Duodenal mucosa (tissue), 2 donors: ENCODE data around the gene MTAP.
"Not testable (repeated sequence)": the region's sequence is repeated elsewhere in the genome, so short reads cannot be mapped to it uniquely, and the experiment has no call there.

Experiments
- H3K27ac ChIP-seq: one replicate; pipeline ENCODE4 v1.7.0; 2013; ENCODE audit warnings: low read depth, low read length
- H3K27me3 ChIP-seq, 2 donors: one replicate each; pipeline ENCODE4 v1.7.0; 2013; ENCODE audit warnings: low read length in 2 of 2, control low read depth in 1 of 2; ENCODE audit not compliant: insufficient read depth in 2 of 2, control insufficient read depth in 1 of 2
- H3K36me3 ChIP-seq, 2 donors: one replicate each; pipeline ENCODE4 v1.7.0; 2013; ENCODE audit warnings: low read length in 2 of 2, control low read depth in 1 of 2; ENCODE audit not compliant: insufficient read depth in 2 of 2, control insufficient read depth in 1 of 2
- H3K4me1 ChIP-seq, 2 donors: one replicate each; pipeline ENCODE4 v1.7.0; 2013; ENCODE audit warnings: low read length in 2 of 2, control low read depth in 1 of 2; ENCODE audit not compliant: insufficient read depth in 2 of 2, control insufficient read depth in 1 of 2
- H3K4me3 ChIP-seq, 2 donors: one replicate each; pipeline ENCODE4 v1.7.0; 2013; ENCODE audit warnings: low read length in 2 of 2, low read depth in 1 of 2
- H3K9ac ChIP-seq, 2 donors: one replicate each; pipeline ENCODE4 v1.7.0; 2013; ENCODE audit warnings: low read length in 2 of 2, low read depth in 1 of 2
- H3K9me3 ChIP-seq, 2 donors: one replicate each; pipeline ENCODE4 v1.7.0; 2013; ENCODE audit warnings: low read length in 2 of 2, control low read depth in 1 of 2; ENCODE audit not compliant: control insufficient read depth in 1 of 2

Gene MTAP

GRCh38 chr9:21933865-21934264 lies 131.4 kb downstream of the MTAP start:
- no peaks in the 10 kb centered on the region for H3K9me3 ChIP-seq
- no peaks in the 10 kb centered on the region for H3K4me1 ChIP-seq
- no peaks in the 10 kb centered on the region for H3K27me3 ChIP-seq
- no peak overlapping the region for H3K9ac ChIP-seq
- H3K4me3 ChIP-seq: no peak overlapping the region
- no peaks in the 10 kb centered on the region for H3K36me3 ChIP-seq
- no peak overlapping the region for H3K27ac ChIP-seq

- H3K9ac ChIP-seq: no peak overlapping the region
- H3K27ac ChIP-seq: no peak overlapping the region
- H3K27me3 ChIP-seq: no peaks in the 10 kb centered on the region
These were observed 133.2 kb downstream of the MTAP start for GRCh38 chr9:21935631-21936030.

GRCh38 chr9:21936161-21936560 lies 133.7 kb downstream of the MTAP start:
- no peaks in the 10 kb centered on the region for H3K9me3 ChIP-seq
- H3K27me3 ChIP-seq: no peaks in the 10 kb centered on the region
- H3K4me3 ChIP-seq: no peak overlapping the region
- H3K27ac ChIP-seq: no peak overlapping the region
- no peaks in the 10 kb centered on the region for H3K36me3 ChIP-seq
- no peak overlapping the region for H3K9ac ChIP-seq
- no peaks in the 10 kb centered on the region for H3K4me1 ChIP-seq

More at GRCh38 chr9:21935631-21936030, 133.2 kb downstream of the MTAP start:
- H3K4me3 ChIP-seq: no peak overlapping the region
- H3K36me3 ChIP-seq: no peaks in the 10 kb centered on the region
- no peaks in the 10 kb centered on the region for H3K9me3 ChIP-seq
- no peaks in the 10 kb centered on the region for H3K4me1 ChIP-seq

GRCh38 chr9:21941337-21941995 lies 139.0 kb downstream of the MTAP start:
- Histone ChIP-seq H3K27ac (no peak overlapping the region), H3K9ac (no peak overlapping the region), H3K9me3 (no peaks in the 10 kb centered on the region), H3K27me3 (peaks cover 0 to 4% of the 10 kb centered on the region in 2 donors), H3K4me1 (no peaks in the 10 kb centered on the region), H3K36me3 (no peaks in the 10 kb centered on the region), H3K4me3 (no peak overlapping the region)

GRCh38 chr9:21943464-21943863 lies 141.0 kb downstream of the MTAP start:
- no peak overlapping the region for H3K9ac ChIP-seq

GRCh38 chr9:21945606-21946005 lies 143.2 kb downstream of the MTAP start:
- Histone ChIP-seq H3K9ac (no peak overlapping the region), H3K4me3 (no peak overlapping the region), H3K36me3 (no peaks in the 10 kb centered on the region), H3K4me1 (no peaks in the 10 kb centered on the region), H3K27me3 (peaks cover 0 to 4% of the 10 kb centered on the region in 2 donors), H3K9me3 (no peaks in the 10 kb centered on the region), H3K27ac (no peak overlapping the region)

More at GRCh38 chr9:21943464-21943863, 141.0 kb downstream of the MTAP start:
- H3K27ac ChIP-seq: no peak overlapping the region
- H3K9me3 ChIP-seq: no peaks in the 10 kb centered on the region
- H3K36me3 ChIP-seq: no peaks in the 10 kb centered on the region
- H3K27me3 ChIP-seq: peaks cover 0 to 4% of the 10 kb centered on the region in 2 donors
- no peak overlapping the region for H3K4me3 ChIP-seq
- H3K4me1 ChIP-seq: no peaks in the 10 kb centered on the region

- H3K4me3 ChIP-seq: no peak overlapping the region
- peaks cover 3 to 8% of the 10 kb centered on the region in 2 donors for H3K27me3 ChIP-seq
- H3K4me1 ChIP-seq: no peaks in the 10 kb centered on the region
- H3K9ac ChIP-seq: no peak overlapping the region
- no peaks in the 10 kb centered on the region for H3K36me3 ChIP-seq
- no peaks in the 10 kb centered on the region for H3K9me3 ChIP-seq
- H3K27ac ChIP-seq: no peak overlapping the region
These were observed 156.4 kb downstream of the MTAP start for GRCh38 chr9:21958833-21959232.

- not testable (repeated sequence) for H3K4me1 ChIP-seq, H3K27ac ChIP-seq, H3K4me3 ChIP-seq, H3K9ac ChIP-seq, H3K27me3 ChIP-seq, H3K9me3 ChIP-seq, H3K36me3 ChIP-seq
These were observed 156.8 kb downstream of the MTAP start for GRCh38 chr9:21959268-21959667.

GRCh38 chr9:21961569-21961968 lies 159.1 kb downstream of the MTAP start:
- Histone ChIP-seq H3K9me3 (no peaks in the 10 kb centered on the region), H3K36me3 (no peaks in the 10 kb centered on the region), H3K27ac (no peak overlapping the region), H3K4me1 (peaks cover 10 to 13% of the 10 kb centered on the region in 2 donors), H3K9ac (no peak overlapping the region), H3K4me3 (no peak overlapping the region), H3K27me3 (peaks cover 22 to 29% of the 10 kb centered on the region in 2 donors)

- H3K4me3 ChIP-seq: peak overlapping the region; percentile 68 to 73
- H3K9ac ChIP-seq: peak overlapping the region in 1 of 2 donors; percentile 25
- no peak overlapping the region for H3K27ac ChIP-seq
- H3K9me3 ChIP-seq: no peaks in the 10 kb centered on the region
- H3K36me3 ChIP-seq: no peaks in the 10 kb centered on the region
- peaks cover 10 to 13% of the 10 kb centered on the region in 2 donors for H3K4me1 ChIP-seq
- H3K27me3 ChIP-seq: peaks cover 55 to 63% of the 10 kb centered on the region in 2 donors
These were observed 162.5 kb downstream of the MTAP start for GRCh38 chr9:21964925-21965385.
